Body of pancreas (tissue), 4 donors: Measurements from ENCODE around the gene DDX50.

Source experiments
- POLR2A ChIP-seq, 3 donors: fragments of 450-650 bp; IDR thresholded peaks; one replicate each; pipeline ENCODE4 v1.6.1; 2016; ENCODE audit warnings: antibody characterized with exemption in 3 of 3, mild to moderate bottlenecking in 2 of 3
- TF ChIP-seq, protein P1 (sequence below), 7 experiments: fragments of 450-650 bp in 4 of 7; fragments of 200-600 bp in 3 of 7; sonication (generic) in 3 of 7; IDR thresholded peaks; one replicate each; pipeline ENCODE4 v1.5.1; 2016 to 2019; ENCODE audit warnings: antibody characterized with exemption in 7 of 7

DNA sequence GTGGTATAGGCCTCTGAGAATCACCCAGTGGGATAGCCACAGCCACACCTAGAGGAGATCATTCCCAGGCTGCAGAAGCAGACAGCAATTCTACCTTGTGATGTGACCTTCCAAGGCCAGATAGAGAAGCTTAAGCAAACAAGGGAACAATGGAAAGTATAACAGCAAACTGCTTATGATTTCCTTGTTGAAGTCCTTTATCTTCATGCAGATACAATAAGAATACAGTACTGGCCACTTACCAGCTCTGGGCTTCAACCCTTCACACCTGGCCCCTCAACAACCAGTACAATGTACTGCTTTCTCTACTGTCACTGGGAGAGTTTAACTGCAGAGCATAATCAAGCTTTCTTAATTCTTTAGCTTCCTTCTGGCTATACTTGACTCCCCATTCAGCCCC, 22.6 kb upstream of the DDX50 start:
- TF ChIP-seq, protein P1, sequence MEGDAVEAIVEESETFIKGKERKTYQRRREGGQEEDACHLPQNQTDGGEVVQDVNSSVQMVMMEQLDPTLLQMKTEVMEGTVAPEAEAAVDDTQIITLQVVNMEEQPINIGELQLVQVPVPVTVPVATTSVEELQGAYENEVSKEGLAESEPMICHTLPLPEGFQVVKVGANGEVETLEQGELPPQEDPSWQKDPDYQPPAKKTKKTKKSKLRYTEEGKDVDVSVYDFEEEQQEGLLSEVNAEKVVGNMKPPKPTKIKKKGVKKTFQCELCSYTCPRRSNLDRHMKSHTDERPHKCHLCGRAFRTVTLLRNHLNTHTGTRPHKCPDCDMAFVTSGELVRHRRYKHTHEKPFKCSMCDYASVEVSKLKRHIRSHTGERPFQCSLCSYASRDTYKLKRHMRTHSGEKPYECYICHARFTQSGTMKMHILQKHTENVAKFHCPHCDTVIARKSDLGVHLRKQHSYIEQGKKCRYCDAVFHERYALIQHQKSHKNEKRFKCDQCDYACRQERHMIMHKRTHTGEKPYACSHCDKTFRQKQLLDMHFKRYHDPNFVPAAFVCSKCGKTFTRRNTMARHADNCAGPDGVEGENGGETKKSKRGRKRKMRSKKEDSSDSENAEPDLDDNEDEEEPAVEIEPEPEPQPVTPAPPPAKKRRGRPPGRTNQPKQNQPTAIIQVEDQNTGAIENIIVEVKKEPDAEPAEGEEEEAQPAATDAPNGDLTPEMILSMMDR (IDR thresholded peaks at IDR 0.05), result no peak
- no peak for TF ChIP-seq POLR2A (IDR thresholded peaks at IDR 0.05)
